ENCODE results near the gene PDGFC. TPM values are rescaled to one million over a fixed set of nuclear protein-coding genes. Genes with fewer than 3 reads are reported as not detected.

The PDGFC gene
- polyA plus RNA-seq, 4 donors: 43.0 to 88.6 (median 70.0) TPM

GRCh38 chr4:156794863-156795262 lies 176.7 kb downstream of the PDGFC start:
- DNase-seq (ENCODE audit: low read depth in 4 of 4, low spot score in 3 of 4): no peak

- no peak for DNase-seq (ENCODE audit: low read depth in 4 of 4, low spot score in 3 of 4)
Observed at GRCh38 chr4:156792462-156793085, 179.0 kb downstream of the PDGFC start.

GRCh38 chr4:156790866-156791265 lies 180.7 kb downstream of the PDGFC start:
- no peak for DNase-seq (ENCODE audit: low read depth in 4 of 4, low spot score in 3 of 4)

GRCh38 chr4:156788782-156789181 lies 182.8 kb downstream of the PDGFC start:
- no peak for DNase-seq (ENCODE audit: low read depth in 4 of 4, low spot score in 3 of 4)

GRCh38 chr4:156786713-156787112 lies 184.9 kb downstream of the PDGFC start:
- no peak for DNase-seq (ENCODE audit: low read depth in 4 of 4, low spot score in 3 of 4)

GRCh38 chr4:156784970-156785369 lies 186.6 kb downstream of the PDGFC start:
- DNase-seq (ENCODE audit: low read depth in 4 of 4, low spot score in 3 of 4): no peak

- no peak for DNase-seq (ENCODE audit: low read depth in 4 of 4, low spot score in 3 of 4)
Observed at GRCh38 chr4:156783966-156784365, 187.6 kb downstream of the PDGFC start.

GRCh38 chr4:156782491-156782890 lies 189.1 kb downstream of the PDGFC start:
- DNase-seq (ENCODE audit: low read depth in 4 of 4, low spot score in 3 of 4): no peak

- no peak for DNase-seq (ENCODE audit: low read depth in 4 of 4, low spot score in 3 of 4)
Observed at GRCh38 chr4:156781852-156782251, 189.7 kb downstream of the PDGFC start.

- no peak for DNase-seq (ENCODE audit: low read depth in 4 of 4, low spot score in 3 of 4)
Observed at GRCh38 chr4:156779774-156780173, 191.8 kb downstream of the PDGFC start.

- no peak for DNase-seq (ENCODE audit: low read depth in 4 of 4, low spot score in 3 of 4)
Observed at GRCh38 chr4:156779042-156779441, 192.6 kb downstream of the PDGFC start.

- no peak for DNase-seq (ENCODE audit: low read depth in 4 of 4, low spot score in 3 of 4)
Observed at GRCh38 chr4:156778606-156779005, 193.0 kb downstream of the PDGFC start.

- DNase-seq (ENCODE audit: low read depth in 4 of 4, low spot score in 3 of 4): no peak
Observed at GRCh38 chr4:156778093-156778492, 193.5 kb downstream of the PDGFC start.

GRCh38 chr4:156775813-156776212 lies 195.8 kb downstream of the PDGFC start:
- no peak for DNase-seq (ENCODE audit: low read depth in 4 of 4, low spot score in 3 of 4)

- DNase-seq (ENCODE audit: low read depth in 4 of 4, low spot score in 3 of 4): no peak
Observed at GRCh38 chr4:156774422-156774821, 197.2 kb downstream of the PDGFC start.

GRCh38 chr4:156773648-156774357 lies 197.8 kb downstream of the PDGFC start:
- DNase-seq (ENCODE audit: low read depth in 4 of 4, low spot score in 3 of 4): no peak

GRCh38 chr4:156771171-156771837 lies 200.3 kb downstream of the PDGFC start:
- DNase-seq (ENCODE audit: low read depth in 4 of 4, low spot score in 3 of 4): peak in 1 of 4 donors; percentile 29

- no peak for DNase-seq (ENCODE audit: low read depth in 4 of 4, low spot score in 3 of 4)
Observed at GRCh38 chr4:156770140-156770539, 201.5 kb downstream of the PDGFC start.

- DNase-seq (ENCODE audit: low read depth in 4 of 4, low spot score in 3 of 4): no peak
Observed at GRCh38 chr4:156767911-156768415, 203.6 kb downstream of the PDGFC start.

GRCh38 chr4:156766846-156767245 lies 204.8 kb downstream of the PDGFC start:
- DNase-seq (ENCODE audit: low read depth in 4 of 4, low spot score in 3 of 4): no peak

- DNase-seq (ENCODE audit: low read depth in 4 of 4, low spot score in 3 of 4): no peak
Observed at GRCh38 chr4:156765277-156765676, 206.3 kb downstream of the PDGFC start.

GRCh38 chr4:156764846-156765245 lies 206.8 kb downstream of the PDGFC start:
- DNase-seq (ENCODE audit: low read depth in 4 of 4, low spot score in 3 of 4): no peak
